GM18505 (cell line): ENCODE measurements around the gene WWC1.
"Not testable (repeated sequence)": the region's sequence is repeated elsewhere in the genome, so short reads cannot be mapped to it uniquely, and the experiment has no call there.

ENCODE experiments used
- ATAC-seq: cut with Tn5 transposase; IDR thresholded peaks from one replicate; pipeline ENCODE4 v1.9.1; 2021; ENCODE audit not compliant: unreplicated experiment
- POLR2A ChIP-seq: IDR thresholded peaks from 4 replicates; pipeline ENCODE4 v1.6.1; 2011; ENCODE audit warnings: borderline replicate concordance; ENCODE audit not compliant: insufficient read depth, insufficient read length; ENCODE audit errors: extremely low read depth

Gene WWC1

DNA sequence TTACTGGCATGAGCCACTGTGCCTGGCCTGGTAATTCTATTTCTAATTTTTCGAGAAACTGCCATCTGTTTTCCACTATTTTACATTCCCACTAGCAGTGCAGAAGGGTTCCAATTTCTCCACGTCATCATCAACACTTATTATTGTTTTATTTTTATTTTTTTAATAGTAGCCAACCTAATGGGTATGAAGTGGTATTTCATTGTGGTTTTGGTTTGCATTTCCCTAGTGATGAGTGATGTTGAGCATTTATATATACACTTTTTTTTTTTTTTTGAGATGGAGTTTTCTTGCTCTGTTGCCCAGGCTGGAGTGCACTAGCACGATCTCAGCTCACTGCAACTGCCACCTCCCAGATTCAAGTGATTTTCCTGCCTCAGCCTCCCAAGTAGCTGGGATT lies 28.3 kb downstream of the WWC1 start:
- no peak for TF ChIP-seq POLR2A
- no peak for ATAC-seq

DNA sequence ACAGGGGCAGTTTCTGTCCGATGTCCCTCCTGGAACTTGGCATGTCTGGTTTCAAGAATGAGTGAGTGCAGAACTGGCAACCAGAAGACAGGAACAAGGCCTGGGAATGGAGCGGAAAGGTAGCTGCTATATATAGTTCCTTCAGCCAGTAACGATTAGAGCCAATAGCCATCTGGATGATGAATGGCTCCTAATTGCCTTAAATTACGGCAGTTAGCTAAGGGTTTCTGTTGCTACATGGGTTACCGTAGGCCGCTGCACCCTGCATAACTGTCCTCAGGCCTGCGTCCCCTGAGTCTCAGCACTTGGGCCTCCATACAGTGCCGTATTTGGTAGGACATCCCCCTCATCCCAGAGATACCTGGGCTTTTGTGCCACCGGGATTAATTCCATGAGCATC lies 29.4 kb downstream of the WWC1 start:
- TF ChIP-seq POLR2A = no peak
- ATAC-seq = no peak

DNA sequence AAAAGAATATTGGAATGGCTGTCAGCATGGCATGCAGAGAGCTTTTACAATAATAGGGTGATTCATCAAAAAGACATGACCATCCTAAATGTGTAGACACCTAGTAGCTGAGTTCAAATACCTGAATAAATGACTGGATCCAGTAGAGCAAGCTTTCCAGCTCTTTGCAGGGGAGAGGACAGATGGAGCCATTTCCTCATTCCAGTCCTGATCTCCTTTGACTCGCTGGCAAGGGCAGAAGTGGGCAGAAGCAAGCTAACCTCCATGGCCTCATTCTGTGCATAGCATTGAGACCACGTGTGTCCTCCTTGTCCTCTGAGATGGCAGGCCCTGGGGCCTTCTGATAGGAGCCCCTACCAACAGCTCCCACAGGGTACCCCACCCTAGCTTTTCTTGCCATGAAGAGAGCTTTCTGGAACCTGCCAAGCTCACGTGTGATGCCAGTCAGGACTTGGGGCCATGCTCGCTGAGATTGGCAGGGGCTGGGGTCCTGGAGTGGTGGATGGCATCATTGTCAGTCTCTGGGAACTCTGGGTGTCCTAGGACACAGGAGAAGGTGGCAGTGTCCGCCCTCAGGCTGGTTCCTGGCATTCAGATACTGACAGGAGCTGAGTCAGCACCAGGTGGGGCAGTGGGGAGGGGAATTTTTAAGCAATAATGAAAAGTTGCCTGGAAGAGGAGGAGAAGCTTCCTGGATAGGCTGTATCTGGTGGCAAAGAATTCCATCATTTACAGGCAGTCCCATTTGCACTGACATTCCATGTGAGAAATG lies 33.6 kb downstream of the WWC1 start:
- TF ChIP-seq POLR2A = no peak
- ATAC-seq = no peak

DNA sequence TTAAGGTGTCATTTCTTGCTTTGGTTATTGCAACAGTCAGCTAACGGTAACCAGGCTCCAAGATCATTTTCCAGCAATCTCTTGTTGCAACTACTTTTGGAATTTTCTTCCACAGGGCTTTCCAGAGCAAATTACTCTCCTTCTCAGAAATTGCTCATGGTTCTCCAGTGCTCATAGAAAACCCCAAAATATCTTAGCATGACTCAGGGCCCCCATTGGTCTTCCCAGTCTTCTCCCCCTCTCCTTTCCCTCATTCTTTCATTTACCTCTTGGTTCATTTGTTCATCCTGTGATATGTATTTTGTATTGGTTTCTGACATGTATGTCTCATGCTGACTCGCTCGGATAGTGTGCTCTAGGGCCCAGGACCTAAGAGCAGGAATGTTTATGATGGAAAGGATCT lies 35.6 kb downstream of the WWC1 start:
- TF ChIP-seq POLR2A = no peak

DNA sequence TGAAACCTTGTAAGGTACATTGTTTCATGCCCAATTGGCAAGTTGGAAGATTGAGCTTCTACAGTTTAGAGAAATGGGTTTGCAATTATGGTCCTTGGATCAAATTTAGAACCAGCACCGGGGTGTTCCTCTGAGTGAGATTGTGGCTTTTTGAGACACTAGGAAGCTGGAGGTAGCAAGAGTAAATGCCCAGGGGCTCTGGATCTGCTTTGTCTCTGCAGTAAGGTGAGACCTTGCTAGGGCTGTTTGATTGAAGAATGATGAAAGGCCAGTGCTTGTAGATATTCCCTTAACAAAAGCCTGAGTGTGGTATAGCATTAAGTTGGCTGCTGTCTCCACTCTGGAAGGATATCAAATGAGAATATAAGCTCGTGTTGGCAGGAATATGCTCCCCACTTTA lies 36.0 kb downstream of the WWC1 start:
- no peak for TF ChIP-seq POLR2A
- no peak for ATAC-seq

More for the DNA sequence above, 35.6 kb downstream of the WWC1 start:
- ATAC-seq = no peak

DNA sequence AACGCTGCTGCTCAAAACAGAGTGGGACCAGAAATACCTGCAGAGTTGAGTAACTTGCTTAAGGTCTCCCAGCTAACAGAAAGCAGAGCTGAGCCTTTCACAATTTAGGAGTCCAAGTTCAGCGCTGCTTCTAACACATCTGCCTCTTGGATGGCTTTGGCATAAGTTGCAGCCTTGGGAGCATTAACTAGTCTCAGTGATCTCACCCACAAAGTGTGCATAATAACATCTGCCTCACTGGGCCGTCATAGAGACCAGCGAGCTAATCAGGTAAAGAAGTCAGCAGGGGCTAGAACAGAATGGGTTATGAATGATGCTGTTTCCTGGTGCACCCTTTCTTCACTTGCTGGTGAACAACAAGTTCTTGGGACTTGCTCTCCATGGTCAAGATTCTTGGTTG lies 36.5 kb downstream of the WWC1 start:
- ATAC-seq = no peak
- no peak for TF ChIP-seq POLR2A

DNA sequence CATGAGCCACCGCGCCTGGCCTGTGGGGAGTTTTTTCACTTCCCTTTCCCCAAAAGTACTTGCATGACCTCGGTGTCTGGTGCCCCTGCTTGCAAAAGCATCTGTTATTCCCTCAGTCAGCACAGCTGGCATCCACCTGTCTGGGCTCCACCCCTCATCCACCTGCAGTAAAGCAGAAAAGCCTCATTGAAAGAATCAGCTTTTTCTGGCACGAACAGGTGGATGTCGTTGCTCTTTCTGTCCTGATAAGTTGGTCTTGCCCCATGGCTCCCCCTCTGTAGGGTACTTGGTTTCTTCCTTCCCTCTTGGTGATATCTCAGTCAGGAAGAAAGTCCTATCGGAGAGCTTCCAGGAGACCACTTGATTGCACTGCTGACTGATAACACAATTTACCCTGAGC lies 37.4 kb downstream of the WWC1 start:
- ATAC-seq = peak; percentile 88
- TF ChIP-seq POLR2A = no peak

DNA sequence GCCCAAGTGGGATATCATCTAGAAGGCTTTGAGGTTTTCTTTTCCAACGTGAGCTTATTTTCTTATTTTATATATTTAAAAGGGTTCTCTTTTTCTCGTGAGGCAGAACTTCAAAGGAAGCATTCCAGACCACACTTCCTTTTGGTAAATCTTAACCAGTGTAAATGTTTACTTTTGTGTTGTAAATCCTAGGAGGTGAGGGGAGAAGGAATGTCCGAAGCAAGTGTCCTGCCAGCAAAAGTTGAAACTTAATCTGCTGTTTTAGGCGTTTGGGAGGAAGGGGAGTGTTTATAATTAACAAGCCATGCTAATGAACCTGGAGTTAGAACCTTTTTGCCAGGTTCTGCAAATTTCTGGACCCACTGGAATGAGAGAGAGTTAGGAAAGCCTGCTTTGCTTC lies 37.9 kb downstream of the WWC1 start:
- ATAC-seq = no peak
- TF ChIP-seq POLR2A = no peak

DNA sequence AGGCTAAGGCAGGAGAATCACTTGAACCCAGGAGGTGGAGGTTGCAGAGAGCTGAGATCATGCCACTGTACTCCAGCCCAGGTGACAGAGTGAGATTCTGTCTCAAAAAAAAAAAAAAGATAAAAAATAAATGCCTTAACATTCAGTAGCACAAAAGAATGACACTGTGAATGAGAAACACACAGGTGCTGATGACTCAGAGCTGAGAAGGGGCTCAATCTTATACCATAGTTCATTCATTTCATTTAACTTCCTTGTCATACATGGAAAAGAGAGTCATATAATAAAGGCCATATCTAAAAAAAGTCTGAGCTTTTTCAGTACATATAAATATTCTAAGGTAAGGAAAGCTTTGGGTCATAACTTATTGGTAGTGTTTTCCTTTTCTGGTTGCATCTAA lies 40.6 kb downstream of the WWC1 start:
- ATAC-seq = no peak
- TF ChIP-seq POLR2A = no peak

DNA sequence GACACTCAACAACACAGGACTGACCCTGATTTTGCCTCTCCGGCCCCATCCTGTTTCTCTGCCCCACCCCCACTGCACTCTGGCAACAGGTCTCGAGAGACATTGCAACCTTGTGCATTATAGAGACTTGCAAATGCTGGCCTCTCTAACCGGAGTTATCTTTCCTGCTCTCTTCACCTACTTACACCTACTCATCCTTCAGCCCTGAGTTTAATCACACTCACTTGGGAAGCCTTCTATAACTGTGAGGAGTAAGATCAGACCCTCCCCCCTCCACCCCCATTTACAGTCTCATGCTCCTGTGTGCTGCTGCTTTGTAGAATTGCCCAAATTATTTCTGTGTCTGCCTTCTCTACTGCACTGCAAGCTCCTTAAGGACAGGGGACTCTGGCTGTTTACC lies 42.8 kb downstream of the WWC1 start:
- no peak for TF ChIP-seq POLR2A
- no peak for ATAC-seq

DNA sequence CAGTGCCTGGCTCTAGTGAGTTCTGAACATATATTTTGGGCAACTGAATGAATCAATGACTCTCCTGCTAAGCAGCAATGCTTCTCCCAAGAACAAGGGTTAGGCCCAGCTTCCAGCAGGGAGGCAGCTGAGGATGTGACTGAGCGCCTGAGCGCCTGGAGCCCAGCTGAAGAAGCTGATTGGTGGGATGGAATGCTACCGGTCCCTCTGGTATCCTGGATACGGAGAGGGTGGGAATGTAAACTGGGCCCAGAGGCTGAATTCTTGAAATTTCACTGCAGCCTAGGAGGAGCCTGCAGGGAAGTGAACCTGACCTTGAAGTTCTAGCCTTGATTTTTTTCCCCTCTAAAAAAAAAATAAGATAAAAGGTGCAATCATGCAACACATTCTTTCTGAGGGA lies 43.2 kb downstream of the WWC1 start:
- no peak for ATAC-seq
- no peak for TF ChIP-seq POLR2A

DNA sequence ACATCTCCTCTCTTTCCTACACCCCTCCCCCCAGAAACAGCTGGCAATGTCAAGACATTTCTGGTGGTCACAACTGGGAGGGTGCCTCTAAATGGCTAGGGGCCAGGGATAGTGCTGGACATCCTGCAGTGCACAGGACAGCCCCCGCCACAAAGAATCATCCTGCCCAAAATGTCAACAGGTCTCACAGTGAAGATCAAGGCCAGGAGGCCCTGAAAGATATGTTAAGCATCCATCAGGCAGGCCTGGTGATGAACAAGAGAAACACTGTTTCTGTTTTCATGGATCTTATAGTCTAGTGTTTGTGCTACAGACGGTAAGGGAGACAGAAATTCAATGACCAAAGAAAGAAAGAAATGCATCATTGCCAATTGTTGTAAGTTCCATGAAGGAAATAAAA lies 45.9 kb downstream of the WWC1 start:
- no peak for ATAC-seq
- no peak for TF ChIP-seq POLR2A

DNA sequence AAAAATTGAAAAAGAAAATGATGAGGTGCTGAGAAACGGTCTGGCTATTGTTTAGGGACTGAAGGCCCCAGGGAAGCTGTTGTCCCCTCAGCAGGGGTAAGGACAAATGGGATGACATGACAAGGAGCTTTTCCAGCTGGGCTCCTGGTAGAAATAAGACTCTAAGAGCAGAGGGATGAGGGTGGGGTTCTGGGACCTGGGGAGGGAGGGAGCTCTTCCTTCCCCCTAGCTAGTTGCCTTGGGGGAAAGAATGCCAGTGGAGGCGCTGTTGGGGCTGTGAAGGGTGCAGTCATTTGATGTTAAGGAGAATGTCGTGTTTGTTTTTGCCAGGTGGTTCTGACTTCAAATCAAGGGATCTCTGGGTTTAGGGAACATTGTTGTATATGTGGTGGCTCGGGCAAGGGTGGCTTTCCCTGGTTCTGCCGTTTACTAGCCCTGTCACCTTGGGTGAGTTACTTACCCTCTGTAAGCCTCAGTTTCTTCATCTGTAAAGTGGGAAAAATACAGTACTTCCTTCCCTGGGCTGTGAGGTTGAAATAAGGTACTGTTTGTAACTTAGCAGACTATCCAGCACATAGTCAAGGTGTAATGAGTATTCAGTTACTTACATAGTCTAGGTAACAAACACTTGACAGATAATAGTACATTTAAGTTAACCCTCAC lies 47.8 kb downstream of the WWC1 start:
- ATAC-seq = no peak
- TF ChIP-seq POLR2A = no peak

DNA sequence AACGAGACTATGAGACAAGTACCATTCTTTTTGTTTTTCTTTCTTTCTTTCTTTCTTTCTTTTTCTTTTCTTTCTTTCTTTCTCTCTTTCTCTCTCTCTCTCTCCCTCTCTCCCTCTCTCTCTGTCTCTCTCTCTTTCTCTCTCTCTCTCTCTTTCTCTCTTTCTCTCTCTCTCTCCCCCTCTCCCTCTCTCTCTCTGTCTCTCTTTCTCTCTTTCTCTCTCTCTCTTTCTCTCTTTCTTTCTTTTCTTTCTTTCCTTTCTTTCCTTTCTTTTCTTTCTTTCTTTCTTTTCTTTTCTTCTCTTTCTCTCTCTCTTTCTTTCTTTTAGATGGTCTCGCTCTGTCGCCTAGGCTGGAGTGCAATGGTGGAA lies 48.3 kb downstream of the WWC1 start:
- not testable (repeated sequence) for ATAC-seq
